Stimulated activated naive CD4-positive, alpha-beta T cell (primary cell): ENCODE measurements around the gene EEF2KMT.

Source experiments
- DNase-seq, 6 experiments: peaks; one replicate each; lab custom pipeline; 2025; lab: John Stamatoyannopoulos, UW

Gene EEF2KMT

DNA sequence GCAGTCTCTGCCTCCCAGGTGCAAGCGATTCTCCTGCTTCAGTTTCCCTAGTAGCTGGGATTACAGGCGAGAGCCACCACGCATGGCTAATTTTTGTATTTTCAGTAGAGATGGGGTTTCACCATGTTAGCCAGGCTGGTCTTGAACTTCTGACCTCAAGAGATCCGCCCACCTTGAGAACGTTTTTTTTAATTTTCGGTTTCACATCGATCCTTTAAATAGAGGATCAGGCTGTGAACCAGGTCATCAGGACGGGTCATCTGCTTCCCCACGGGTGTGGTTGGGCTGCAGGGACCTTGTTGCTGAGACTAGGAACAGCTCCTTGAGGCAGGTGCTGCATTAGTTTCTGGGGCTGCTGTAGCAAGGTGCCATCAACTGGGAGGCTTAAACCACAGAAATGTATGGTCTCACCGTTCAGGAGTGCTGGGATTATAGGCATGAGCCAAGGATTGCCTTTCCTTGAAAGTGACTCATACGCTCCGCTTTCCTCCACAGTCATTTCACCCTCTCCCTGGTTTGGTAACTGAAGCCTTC, 55.9 kb downstream of the EEF2KMT start:
- DNase-seq: no peak

DNA sequence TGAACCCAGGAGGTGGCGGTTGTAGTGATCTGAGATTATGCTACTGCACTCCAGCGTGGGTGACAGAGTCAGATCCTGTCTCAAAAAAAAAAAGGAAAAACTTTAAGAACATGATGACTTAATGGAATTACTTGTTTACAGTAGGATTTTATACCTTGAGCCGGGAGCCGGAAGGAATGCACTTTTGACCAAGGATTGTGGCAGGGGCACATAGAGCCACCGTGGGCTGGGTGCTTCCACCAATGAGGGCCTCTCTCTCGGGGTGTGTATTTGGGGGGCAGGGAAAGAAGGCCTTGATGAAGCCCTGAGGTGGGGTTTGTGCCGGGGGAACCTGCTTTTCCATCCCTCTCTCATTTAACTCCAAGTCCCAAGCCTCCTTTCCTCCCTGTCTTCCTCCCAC, 57.1 kb downstream of the EEF2KMT start:
- no peak for DNase-seq

DNA sequence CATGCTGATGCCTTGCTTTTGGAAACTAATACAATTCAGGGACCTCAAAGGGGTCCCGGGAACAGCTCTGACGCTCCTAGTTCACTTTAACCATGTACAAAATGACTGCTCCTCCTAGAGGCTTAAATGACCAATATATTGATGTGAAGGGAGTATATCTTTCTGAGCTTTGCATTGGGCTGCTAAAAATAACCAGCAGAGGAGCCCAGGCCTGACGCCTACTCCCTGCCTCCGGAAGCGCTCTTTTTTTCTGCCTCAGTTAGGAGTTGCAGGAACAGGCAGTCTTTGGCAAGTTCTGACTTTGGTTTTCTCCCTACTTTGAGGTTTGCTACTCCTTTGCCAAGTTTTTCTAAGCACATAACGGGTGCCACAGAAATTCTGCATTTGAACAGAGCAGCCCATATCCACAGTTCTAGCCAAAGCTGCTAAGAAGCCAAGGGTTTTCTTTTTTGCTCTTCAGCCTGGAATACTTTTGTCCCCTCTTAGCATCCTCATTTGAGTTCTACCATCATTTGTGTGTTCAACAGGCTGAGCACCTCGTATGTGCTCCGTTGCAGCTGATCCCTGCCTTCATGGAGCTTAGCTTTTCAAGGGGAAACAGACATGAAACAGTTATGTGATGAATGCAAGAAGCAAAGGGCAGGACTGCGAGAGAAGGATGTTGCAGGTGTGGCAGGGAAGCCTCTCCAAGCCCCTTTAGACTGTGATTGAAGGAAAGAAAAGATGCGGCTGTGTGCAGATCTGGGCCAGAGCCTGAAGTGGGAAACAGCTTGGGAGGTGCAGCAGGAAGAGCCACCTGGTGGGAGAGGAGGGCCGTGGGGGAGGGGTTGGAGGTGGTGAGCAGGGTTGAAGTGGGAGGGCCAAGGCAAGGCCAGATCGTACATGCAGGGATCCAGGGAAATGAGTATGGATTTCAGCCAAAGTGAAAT, 61.1 kb downstream of the EEF2KMT start:
- DNase-seq: no peak

DNA sequence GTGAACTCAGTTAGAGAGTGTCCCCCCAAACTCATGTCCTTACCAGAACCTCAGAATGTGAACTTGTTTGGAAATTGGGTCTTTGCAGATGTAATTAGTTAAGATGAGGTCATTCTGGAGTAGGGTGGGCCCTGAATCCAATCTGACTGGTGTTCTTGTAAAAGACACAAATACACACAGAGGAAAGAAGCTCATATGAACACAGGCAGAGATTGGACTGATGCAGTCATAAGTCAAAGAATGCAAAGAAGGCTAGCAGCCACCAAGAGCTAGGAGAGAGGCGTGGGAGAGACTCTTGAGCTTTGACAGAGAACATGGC, 61.7 kb downstream of the EEF2KMT start:
- DNase-seq: no peak
